Stimulated activated CD4-positive, alpha-beta T cell treated with anti-CD3 and anti-CD28 coated beads, Interleukin-2, amount 100 ng/mL, for 4 hours (primary cell): ENCODE measurements around the gene CENPX.

Source experiments
- DNase-seq: peaks from one replicate; pipeline ENCODE4 v3.0.0-alpha.2; 2020; ENCODE audit warnings: low read depth

CENPX gene

GRCh38 chr17:82022310-82022980, at the start of gene CENPX:
Gene CENPX, minus strand, starts transcription at chr17:82022878. Its CDS starts 17 bp downstream, at chr17:82022861.
- DNase-seq: no peak

DNA sequence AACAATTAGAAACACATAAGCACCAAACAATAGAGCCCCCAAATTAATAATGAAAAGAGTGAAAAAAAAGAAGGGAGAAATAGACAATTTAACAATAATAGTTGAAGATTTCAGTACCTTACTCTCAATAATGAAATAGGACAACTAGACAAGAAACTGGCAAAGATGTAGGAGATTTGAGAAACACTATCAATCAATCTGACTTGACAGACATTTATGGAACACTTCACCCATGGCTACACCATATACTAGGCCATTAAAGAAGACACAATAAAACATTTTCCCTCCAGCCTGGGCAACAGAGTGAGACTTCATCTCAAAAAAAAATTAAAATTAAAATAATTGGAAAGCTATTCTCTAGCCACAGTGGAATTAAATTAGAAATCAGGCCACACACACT, 47.9 kb upstream of the CENPX start:
- DNase-seq: no peak

DNA sequence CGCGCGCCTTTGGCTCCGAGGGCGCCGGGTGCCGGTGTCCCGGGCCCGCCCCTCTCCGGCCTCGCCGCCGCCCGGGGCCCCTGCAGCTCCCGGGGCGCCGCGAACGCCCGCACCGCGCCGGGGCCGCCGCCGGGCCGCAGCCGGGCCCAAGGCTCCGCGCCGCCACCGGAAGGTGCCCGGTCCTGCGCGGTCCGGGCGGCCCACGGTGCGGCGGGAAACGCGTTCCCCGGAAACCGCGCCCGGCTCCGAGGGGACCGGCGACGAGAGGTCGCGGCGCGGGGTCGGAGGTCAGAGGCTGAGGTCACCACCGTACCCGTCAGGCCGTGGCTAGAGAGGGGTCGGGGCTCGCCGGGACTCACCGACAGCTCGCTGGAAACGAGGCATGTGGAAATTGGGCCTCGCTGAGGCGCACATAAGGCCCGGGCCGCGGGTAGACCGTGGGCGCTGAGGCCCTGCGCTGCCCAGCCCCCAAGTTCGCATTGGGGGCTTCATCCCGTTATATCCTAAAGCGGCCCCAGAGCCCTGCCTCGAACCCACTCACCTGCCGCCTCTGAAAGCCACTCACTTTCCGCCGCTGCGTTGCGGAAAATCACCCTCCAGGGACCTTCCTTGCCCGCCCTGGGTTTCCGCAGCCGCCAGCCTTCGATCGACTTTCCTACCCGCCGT, 43.1 kb upstream of the CENPX start, which contains the start of gene DUS1L:
Gene DUS1L (minus strand): TSS at position 167 of the 666 bp plus-strand sequence. CDS start 745 bp downstream, outside the sequence.
- peak; percentile 52 for DNase-seq

DNA sequence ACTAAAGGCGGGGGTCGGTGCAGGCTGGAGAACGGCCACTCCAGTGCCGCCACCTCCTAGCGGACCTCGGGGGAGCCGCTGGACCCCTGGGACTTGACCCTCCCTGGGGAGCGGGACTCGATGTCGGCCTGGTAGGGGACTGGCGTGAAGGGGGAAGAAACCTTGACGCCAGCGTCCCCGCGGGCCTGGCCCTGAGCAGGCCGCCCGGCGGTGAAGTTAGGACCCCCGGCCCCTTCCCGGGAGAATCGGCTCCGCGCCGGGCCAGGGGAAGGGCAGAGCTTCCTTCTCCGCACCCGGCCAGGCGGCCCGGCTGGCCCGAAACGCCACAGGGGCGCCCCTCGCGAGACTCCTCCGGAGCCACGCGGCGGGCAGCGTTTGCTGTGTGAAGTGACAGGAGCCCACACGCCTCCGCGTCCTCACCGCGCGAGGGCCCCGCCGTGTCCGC, 42.5 kb upstream of the CENPX start:
- peak; percentile 23 for DNase-seq

DNA sequence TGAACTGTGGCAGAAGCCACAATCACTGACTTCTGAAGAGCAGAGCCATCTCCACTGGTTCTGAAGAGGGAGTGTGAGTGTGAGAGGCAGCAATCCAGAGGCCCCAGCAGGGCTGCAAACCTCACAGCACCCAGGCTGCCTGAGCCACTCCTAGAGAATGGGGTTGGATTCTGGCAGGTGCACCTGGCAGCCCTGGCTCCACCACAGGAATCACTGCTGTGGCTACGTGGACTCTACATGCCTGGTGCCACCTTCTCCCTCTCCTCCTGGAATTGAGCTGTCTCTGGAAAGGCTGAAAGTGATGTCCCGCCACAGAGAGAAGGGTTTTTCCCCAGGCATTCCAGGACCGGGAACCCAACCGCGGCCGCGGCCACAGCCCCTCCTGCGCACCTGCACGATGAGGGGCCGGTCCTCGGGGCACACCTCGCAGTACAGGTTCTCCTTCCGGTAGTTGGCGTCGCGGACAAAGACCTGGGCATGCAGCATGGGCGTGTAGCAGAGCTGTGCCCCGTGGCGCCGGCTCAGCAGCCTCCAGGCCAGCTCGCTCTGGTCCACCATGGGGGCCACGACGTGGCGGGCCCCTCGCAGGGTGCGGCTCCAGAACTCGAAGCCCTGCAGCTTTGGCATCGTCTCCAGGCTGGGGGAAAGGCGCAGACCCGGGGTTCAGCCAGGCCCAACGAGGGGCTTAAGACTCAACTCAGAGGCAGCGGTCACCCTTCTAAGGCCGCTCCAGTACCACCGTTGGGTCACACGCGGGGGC, 41.9 kb upstream of the CENPX start:
- DNase-seq: no peak

DNA sequence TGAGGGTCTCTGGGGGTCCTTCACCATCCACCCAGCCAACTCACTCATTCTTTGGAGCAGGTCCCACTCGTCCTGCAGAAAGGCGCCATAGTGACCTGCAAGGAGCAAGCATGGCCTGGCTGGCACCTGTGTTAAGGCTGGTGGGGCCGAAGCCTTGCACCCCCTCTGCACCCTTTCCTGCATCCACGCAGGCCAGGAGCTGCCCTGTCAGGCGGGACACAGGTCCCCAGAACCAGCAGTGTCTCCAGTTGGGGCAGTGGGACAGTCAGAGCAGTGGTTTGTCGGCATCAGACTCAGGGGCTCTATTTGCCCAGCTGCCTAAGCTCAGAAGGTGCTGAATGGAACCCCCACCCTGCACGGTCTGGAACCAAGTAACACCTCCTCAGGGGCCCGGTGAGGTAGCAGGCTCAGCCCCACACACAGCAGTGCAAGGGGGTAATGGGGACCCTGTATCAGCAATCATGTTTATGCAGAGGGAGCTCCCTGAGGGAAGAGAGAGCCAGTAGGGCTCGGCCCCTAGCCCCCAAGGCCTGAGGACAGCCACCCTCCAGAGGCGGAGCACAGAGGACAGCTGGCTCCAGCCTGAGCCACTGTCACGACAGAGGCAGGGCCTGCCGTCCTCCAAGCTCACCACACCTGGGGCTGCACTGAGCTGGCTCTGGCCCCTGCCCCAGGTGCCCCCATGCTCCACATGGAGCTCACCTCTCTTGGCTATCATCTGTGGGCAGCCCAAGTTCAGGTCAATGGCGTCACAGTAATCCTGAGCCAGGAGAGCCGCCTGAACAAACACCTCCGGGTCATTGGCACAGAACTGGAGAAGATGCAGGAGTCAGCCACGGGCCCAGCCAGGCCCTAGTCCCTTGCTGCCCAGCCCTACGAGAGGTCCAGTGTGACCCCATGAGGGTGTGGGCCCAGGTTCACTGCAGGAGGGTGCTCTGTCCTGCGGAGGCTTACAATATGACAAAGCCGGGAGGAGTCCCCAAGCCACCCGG, 41.0 kb upstream of the CENPX start:
- DNase-seq: no peak

GRCh38 chr17:82062984-82063368, 40.3 kb upstream of the CENPX start:
- no peak for DNase-seq

GRCh38 chr17:82062076-82062983, 39.7 kb upstream of the CENPX start:
- no peak for DNase-seq

DNA sequence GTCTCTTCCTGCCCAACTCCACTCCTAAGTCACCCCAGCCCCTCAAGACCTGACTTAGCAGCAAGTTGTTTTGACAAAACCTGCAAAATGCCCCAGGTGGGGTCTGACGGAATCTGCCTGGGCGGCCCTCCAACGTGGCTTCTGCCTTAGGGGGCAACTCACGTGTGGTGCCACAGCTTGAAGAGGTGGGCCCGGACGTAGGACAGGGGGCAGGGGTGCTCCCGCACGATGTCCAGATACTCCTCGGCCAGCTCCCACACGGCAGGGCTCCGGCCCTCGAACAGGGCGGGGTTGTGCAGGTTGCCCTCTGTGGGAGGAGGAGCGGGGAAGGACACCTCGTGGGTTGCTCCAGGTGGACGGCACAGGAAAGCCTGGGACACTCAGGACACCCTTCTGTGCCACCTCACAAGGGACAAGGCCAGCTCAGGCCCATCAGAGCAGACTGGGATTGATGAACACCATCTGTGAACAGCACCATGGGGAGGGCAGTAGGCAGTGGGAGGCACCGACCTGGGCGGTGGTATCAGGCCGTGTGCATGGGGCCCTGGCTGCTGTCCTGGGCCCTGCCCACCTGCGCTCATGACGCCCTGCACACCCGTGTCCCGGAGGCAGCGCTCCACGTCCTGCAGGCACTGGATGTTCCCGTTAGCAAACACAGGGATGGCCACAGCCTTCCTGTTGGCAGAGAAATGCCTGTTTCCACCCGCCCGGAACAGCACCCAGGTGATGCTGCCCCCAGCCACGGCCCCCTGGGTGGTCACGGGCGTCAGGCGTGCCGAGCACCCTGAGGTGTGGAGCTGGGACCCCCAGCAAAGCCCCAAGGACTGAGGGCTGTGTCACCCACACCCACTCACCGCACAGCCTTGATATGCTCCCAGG, 38.6 kb upstream of the CENPX start:
- DNase-seq: no peak

DNA sequence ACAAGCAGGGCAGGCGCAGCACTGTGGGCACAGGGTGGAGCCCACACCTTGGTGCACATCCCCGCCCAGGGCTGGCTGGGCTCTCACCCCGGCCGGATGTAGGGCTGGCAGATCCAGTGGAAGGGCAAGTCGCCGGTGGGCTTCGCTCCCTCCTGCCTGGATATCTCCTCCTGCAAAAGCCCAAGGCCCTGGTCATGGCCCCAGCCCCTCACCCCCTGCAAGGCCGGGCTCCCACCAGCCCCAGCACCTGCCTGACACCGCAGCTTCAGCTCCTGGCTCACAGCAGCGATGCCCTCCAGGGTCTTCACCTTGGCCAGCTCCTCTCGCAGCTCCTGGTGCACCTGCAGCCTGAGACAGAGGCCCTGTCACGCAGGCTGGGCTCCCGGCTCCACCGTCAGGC, 37.9 kb upstream of the CENPX start:
- DNase-seq: no peak

DNA sequence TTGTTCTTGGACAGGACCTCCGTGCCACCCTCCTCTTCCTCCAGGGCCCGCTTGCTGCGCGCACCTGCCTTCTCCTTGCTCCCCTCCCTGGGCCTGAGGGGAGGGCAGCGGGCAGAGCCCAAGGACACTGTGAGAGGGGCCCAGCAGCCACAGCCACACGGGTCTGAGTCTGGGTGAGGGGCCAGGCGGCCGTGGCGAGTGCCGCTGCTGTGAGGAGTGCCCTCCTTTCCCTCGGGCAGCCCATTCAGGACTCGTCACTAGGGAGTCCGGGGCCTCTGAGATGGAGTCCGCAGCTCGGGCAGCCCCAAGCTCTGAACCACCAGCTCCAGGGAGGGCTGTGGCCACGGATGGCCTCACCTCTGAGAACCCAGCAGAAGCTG, 37.3 kb upstream of the CENPX start:
- no peak for DNase-seq

DNA sequence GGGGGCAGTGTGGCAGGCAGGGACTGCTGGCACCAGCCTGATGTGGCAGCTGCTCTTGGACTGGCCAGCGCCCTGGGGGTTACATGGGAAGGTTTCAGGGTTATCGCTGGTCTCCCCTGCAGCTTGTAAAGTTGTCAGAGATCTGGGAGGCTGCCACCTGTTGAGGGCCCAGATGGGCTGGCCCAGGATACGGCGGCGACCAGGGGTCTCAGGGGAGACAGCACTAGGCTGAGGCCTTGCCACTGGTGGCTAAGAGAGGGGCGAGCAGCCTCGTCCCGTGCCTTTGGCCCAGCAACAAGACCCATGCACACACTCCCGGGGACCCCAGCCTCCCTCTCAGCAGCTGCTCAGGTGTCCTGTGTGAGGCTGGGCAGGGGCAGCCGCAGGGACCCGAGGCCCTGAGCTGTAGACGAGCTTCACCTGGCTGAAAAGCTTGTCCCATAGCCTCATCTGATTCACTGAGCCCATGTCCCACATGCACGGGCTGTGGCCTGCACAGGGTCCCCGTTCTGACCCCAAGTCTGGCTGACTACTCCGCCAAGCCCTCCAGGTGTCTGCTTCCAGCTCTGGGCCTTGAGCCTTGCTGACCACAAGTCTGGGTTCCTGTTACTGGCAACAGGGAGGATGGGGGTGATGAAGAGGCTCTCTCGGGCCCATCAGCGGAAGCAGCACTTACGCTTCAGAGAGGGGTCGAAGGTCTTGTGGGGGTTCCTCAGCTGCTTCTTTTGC, 36.8 kb upstream of the CENPX start:
- DNase-seq: no peak

DNA sequence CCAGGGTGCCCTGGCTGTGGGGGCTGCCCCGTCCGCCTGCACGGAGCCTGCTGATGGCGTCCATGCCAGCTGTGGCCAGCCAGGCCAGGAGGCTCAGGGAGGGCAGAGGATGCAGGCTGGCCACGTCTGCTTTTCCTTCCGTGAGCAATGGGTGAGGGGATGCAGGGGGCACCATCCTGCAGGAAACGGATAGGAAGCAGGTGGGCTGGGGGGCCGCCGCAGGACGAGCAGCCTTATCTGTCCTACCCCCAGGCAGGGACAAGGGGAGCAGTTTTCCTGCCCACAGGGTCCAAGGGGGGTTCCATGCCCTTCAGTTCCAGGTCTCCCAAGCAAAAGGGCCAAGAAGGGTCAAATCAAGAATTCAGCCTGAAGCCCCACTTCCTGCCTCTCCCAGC, 36.2 kb upstream of the CENPX start:
- no peak for DNase-seq

GRCh38 chr17:82058230-82058854, 35.7 kb upstream of the CENPX start:
- DNase-seq: no peak

DNA sequence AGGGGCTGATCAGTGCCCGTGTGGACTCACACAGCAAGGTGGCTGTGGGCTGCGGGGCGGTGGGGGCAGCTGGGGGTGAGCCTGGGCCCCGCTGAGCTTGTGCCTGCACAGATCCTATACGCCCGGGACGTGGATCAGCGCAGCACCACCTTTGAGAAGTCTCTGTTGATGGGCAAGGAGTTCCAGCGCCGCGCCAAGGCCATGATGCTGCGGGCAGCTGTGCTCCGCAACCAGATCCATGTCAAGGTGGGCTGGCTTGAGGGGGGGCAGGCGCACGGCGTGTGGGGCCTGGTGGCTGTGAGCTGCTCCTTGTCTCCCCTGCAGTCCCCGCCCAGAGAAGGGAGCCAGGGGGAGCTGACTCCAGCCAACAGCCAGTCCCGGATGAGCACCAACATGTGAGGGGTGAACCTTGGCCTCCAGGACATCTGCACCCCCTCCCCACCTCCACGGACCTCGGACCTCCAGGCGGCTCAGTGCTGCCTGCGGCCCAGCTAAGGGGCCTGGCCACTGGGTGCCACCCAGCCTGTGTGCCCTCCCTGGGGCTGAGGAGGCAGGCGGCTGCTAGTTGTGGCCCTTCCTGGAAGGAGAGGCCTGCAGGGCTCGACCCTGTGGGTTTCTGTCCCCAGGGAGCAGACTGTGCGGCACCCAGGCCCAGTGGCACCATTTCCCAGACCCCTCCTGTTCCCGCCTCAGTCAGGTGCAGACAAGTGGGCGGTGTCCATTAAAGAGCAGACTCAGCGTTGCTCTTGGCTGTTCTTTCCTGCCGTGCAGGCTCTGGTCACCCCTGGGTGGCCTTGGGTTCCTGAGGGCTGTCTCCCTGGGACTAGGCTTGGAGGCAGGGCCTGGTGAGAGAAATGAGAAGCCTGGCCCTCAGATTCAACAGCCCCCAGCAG, 34.3 kb upstream of the CENPX start:
- DNase-seq: no peak

DNA sequence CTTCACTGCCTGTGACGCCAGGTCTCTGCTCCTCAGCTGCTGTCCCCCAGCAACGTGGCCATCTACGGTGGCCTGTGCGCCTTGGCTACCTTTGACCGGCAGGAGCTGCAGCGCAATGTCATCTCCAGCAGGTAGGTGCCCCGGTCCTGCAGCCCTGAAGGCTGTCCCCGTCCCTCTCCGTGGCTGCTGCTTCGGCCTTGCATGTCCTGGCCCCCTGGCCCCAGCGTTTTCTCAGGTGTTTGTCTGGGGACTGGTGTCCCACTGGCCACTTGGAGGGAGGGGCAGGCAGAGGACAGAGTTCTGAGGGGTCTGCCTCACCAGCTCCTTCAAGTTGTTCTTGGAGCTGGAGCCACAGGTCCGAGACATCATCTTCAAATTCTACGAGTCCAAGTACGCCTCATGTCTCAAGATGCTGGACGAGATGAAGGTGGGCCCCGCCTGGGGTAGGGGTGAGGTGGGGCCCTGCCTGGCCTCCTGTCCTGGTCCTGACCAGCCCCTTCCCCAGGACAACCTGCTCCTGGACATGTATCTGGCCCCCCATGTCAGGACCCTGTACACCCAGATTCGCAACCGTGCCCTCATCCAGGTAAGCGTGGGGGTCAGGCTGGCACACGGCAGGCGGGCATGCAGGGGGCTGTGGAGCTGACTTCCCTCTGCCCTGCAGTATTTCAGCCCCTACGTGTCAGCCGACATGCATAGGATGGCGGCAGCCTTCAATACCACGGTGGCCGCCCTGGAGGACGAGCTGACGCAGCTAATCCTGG, 33.5 kb upstream of the CENPX start:
- no peak for DNase-seq
